Smooth muscle cell (in vitro differentiated cells): ENCODE measurements around the gene DMAC2L. TPM values are rescaled to one million over a fixed set of nuclear protein-coding genes. Genes with fewer than 3 reads are reported as not detected.
A peak's percentile ranks its signal among the peaks of the same experiment; 100 is the strongest.

ENCODE experiments used
- DNase-seq: peaks from one replicate; lab custom pipeline; 2025; ENCODE audit not compliant: unreplicated experiment; lab: John Stamatoyannopoulos, UW
- H2AFZ ChIP-seq: fragments of 200-600 bp; sonication (generic); 2 replicates; pipeline ENCODE4 v1.6.0; 2016; ENCODE audit warnings: antibody characterized with exemption, low read depth, mild to moderate bottlenecking
- H3F3A ChIP-seq: fragments of 200-600 bp; sonication (generic); 2 replicates; pipeline ENCODE4 v1.6.0; 2017; ENCODE audit warnings: antibody characterized with exemption, low read depth
- H3K27ac ChIP-seq: fragments of 200-600 bp; sonication (generic); 2 replicates; pipeline ENCODE4 v1.5.1; 2016; ENCODE audit warnings: low read depth, mild to moderate bottlenecking
- H3K27me3 ChIP-seq: fragments of 200-600 bp; sonication (generic); 2 replicates; pipeline ENCODE4 v1.6.1; 2016; ENCODE audit warnings: low read depth, mild to moderate bottlenecking
- H3K36me3 ChIP-seq: fragments of 200-600 bp; sonication (generic); 2 replicates; pipeline ENCODE4 v1.5.1; 2016; ENCODE audit warnings: low read depth
- H3K4me1 ChIP-seq: fragments of 200-600 bp; sonication (generic); 2 replicates; pipeline ENCODE4 v1.5.1; 2016; ENCODE audit warnings: low read depth
- H3K4me2 ChIP-seq: fragments of 200-600 bp; sonication (generic); 2 replicates; pipeline ENCODE4 v1.6.0; 2016; ENCODE audit warnings: mild to moderate bottlenecking
- H3K4me3 ChIP-seq: fragments of 200-600 bp; sonication (generic); 2 replicates; pipeline ENCODE4 v1.5.1; 2016; ENCODE audit warnings: mild to moderate bottlenecking
- H3K79me2 ChIP-seq: fragments of 200-600 bp; sonication (generic); 2 replicates; pipeline ENCODE4 v1.6.0; 2016; ENCODE audit warnings: low read depth, mild to moderate bottlenecking
- H3K9ac ChIP-seq: fragments of 200-600 bp; sonication (generic); 2 replicates; pipeline ENCODE4 v1.6.0; 2016; ENCODE audit warnings: low read depth
- H3K9me3 ChIP-seq: fragments of 200-600 bp; sonication (generic); replicated peaks from 2 replicates; pipeline ENCODE4 v1.5.1; 2016; ENCODE audit warnings: low read depth
- H4K20me1 ChIP-seq: fragments of 200-600 bp; sonication (generic); 2 replicates; pipeline ENCODE4 v1.6.0; 2016; ENCODE audit warnings: low read depth
- CTCF ChIP-seq: fragments of 200-600 bp; sonication (generic); IDR thresholded peaks from 2 replicates; pipeline ENCODE4 v1.5.1; 2017; ENCODE audit warnings: borderline replicate concordance, mild to moderate bottlenecking, antibody characterized with exemption; ENCODE audit not compliant: insufficient read depth, poor library complexity, severe bottlenecking
- WGBS: methylation state at CpG from one replicate; pipeline ENCODE4 v1.1.7; 2016; ENCODE audit warnings: low lambda C conversion rate; 5-methylcytosine and 5-hydroxymethylcytosine counted together
- polyA plus RNA-seq: library from polyadenylated mRNA; unstranded; fragments of >200 nt; fragmentation: Nextera tagmentation; extraction: Ambion mirVana; gene quantifications from 2 replicates; pipeline ENCODE4 v1.2.1, GENCODE V29; 2016
- total RNA-seq: library from RNA; depleted of rRNA; stranded (reverse); fragments of >200 nt; gene quantifications from 2 replicates; pipeline ENCODE4 v1.2.3, GENCODE V29; 2014

DMAC2L gene
- total and polyA plus RNA-seq, 2 experiments from 2014 or later = 1.6 to 8.5 TPM

GRCh38 chr14:50344116-50344775, 32.1 kb downstream of the DMAC2L start:
- Histone ChIP-seq H3K4me1 (peaks cover 36% of the 10 kb centered on the region), H3K9me3 (no peaks in the 10 kb centered on the region), H3K79me2 (no peaks in the 10 kb centered on the region), H4K20me1 (no peaks in the 10 kb centered on the region), H3K36me3 (no peaks in the 10 kb centered on the region), H3K4me2 (peak overlapping the region; percentile 4), H3K27ac (peak overlapping the region; percentile 69), H3F3A (peaks cover 28% of the 10 kb centered on the region), H3K27me3 (no peaks in the 10 kb centered on the region), H2AFZ (no peak overlapping the region), H3K9ac (no peak overlapping the region), H3K4me3 (no peak overlapping the region)
- TF ChIP-seq CTCF = no peak
- DNase-seq = no peak
- 86% methylated on average over 7 of the region's 7 CpGs for WGBS

DNA sequence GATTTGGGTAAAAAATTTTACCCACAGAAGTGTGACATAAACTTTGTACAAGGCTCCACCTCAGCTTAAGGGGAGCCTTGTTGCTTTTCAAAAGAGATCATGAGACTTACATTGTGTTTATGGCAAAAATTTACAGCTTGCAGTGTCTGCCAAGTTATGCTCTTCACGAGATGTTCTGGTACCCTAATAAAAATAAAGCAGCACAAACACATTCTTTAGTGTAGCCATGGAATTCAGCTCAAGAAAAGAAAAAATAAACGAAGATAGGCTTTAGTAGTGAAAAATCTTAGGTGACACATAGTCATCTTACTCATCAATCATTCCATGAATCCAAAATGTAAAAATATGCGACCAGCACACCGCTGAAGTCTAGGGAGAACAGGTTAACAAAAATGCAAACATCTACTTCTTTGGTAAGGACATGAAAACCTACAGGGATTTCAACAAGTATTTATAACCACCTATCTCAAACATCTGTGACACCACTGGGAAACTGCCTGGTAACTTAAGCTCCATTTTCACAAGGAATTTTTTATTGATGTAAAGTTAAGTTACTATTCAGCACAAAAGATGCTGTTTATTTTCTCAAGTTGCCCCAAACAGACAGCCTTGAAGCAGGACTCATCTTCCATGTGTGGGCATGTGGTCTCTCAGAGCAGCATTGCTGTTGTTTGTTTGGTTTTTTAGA, 32.9 kb downstream of the DMAC2L start:
- Histone ChIP-seq H3K9ac (no peak overlapping the region), H3K4me1 (peaks cover 36% of the 10 kb centered on the region)
- WGBS = 44% methylated on average over 4 of the region's 4 CpGs

GRCh38 chr14:50345846-50346422, 33.8 kb downstream of the DMAC2L start:
- no peak for DNase-seq
- no peak for TF ChIP-seq CTCF
- Histone ChIP-seq H3K27ac (peak overlapping the region; percentile 69), H3K36me3 (no peaks in the 10 kb centered on the region), H3K9ac (no peak overlapping the region), H3K4me2 (peak overlapping the region; percentile 27), H3K27me3 (no peaks in the 10 kb centered on the region), H4K20me1 (no peaks in the 10 kb centered on the region), H3K9me3 (no peaks in the 10 kb centered on the region), H3K4me1 (peaks cover 36% of the 10 kb centered on the region), H3K79me2 (no peaks in the 10 kb centered on the region), H2AFZ (no peak overlapping the region), H3K4me3 (no peak overlapping the region), H3F3A (peaks cover 28% of the 10 kb centered on the region)
- 50% methylated on average over 6 of the region's 6 CpGs for WGBS

More for the DNA sequence above, 32.9 kb downstream of the DMAC2L start:
- Histone ChIP-seq H4K20me1 (no peaks in the 10 kb centered on the region), H3F3A (peaks cover 28% of the 10 kb centered on the region), H2AFZ (no peak overlapping the region), H3K79me2 (no peaks in the 10 kb centered on the region), H3K36me3 (no peaks in the 10 kb centered on the region), H3K9me3 (no peaks in the 10 kb centered on the region), H3K4me2 (peak overlapping the region; percentile 4), H3K27ac (peak overlapping the region; percentile 69), H3K27me3 (no peaks in the 10 kb centered on the region), H3K4me3 (no peak overlapping the region)
- no peak for DNase-seq
- no peak for TF ChIP-seq CTCF
